GM12801 (cell line): ENCODE data around the gene RCC2.

Experiments used
- TF ChIP-seq, protein P1 (sequence below): IDR thresholded peaks from one replicate; pipeline ENCODE4 v1.5.1; 2011; ENCODE audit warnings: control low read depth; ENCODE audit not compliant: insufficient read length; ENCODE audit errors: extremely low read depth

RCC2 gene

DNA sequence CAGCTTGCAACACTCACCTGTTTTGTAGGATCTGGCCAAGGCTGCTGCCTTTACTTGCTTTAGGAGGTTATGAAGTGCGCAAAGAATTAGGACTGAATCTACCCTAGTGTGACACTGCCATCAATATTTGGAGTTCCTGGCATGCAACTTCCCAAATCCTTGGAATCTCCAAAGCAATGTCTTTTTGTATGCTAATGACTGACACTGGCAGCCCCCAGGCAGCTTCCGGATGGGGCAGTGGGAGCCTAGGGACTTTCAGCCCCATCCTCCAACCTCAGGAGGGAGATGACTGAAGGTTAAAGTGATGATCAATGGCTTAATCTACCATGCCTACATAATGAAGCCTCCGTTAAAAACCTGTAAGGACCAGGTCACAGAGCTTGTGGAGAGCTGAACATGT is 5.5 kb downstream of the RCC2 start:
- TF ChIP-seq, protein P1, sequence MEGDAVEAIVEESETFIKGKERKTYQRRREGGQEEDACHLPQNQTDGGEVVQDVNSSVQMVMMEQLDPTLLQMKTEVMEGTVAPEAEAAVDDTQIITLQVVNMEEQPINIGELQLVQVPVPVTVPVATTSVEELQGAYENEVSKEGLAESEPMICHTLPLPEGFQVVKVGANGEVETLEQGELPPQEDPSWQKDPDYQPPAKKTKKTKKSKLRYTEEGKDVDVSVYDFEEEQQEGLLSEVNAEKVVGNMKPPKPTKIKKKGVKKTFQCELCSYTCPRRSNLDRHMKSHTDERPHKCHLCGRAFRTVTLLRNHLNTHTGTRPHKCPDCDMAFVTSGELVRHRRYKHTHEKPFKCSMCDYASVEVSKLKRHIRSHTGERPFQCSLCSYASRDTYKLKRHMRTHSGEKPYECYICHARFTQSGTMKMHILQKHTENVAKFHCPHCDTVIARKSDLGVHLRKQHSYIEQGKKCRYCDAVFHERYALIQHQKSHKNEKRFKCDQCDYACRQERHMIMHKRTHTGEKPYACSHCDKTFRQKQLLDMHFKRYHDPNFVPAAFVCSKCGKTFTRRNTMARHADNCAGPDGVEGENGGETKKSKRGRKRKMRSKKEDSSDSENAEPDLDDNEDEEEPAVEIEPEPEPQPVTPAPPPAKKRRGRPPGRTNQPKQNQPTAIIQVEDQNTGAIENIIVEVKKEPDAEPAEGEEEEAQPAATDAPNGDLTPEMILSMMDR: no peak

DNA sequence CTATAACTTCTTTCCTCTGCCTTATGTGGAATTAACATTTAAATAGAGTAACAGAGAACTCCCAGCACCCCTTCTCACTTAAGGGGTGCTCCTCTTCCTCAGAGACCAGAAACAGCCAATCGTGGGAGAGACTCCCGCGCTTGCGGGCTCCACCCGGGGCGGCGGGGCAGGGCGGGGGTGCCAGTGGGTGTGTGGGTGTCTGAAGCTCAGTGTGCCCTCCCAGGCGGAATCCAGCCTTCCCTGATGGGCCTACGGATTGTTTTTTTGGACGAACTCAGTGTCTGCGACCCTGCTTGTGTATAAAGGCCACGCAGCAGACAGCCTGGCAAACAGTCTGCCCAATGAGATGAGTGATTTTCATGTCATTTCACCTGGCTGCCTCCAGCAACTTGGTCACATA is 6.2 kb downstream of the RCC2 start:
- TF ChIP-seq, protein P1: no peak

DNA sequence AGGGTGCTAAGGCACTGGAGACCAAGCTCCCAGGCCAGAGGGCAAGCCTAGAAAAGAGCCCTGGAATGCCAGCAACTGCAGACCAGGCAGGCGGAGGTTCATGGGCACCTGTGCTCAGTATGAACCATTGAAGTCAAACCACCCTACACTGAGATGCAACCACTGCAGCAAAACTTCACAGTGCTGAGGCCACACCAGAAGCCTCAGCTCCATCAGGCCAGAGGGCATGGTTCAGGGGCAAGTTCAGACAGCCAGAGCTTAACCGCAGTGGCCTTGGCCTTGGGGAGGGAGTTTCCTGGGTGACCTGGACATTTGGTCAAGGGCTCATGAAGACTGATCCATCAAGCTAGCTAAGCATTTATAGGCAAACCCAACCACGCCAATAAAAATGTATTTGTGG is 7.1 kb downstream of the RCC2 start:
- TF ChIP-seq, protein P1: no peak

DNA sequence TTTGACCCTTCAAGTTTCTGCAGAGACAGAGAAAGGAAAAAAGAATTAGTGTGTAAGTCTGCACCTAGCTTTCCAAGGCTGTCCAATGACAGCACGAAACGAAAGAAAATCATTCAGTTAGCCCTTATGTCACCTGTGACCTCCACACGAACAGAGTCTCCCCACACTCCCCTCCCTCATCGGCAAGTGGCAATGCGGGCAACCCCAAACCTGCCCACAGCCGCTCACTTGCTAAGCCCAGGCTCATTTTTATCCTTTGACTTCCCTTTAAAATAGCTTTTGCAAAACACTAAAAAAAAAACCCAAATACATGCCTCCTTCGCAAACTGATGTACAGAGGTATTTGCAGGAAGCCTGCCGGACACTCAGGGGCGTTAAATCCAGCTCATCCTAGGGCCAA is 10.3 kb downstream of the RCC2 start:
- TF ChIP-seq, protein P1: no peak

DNA sequence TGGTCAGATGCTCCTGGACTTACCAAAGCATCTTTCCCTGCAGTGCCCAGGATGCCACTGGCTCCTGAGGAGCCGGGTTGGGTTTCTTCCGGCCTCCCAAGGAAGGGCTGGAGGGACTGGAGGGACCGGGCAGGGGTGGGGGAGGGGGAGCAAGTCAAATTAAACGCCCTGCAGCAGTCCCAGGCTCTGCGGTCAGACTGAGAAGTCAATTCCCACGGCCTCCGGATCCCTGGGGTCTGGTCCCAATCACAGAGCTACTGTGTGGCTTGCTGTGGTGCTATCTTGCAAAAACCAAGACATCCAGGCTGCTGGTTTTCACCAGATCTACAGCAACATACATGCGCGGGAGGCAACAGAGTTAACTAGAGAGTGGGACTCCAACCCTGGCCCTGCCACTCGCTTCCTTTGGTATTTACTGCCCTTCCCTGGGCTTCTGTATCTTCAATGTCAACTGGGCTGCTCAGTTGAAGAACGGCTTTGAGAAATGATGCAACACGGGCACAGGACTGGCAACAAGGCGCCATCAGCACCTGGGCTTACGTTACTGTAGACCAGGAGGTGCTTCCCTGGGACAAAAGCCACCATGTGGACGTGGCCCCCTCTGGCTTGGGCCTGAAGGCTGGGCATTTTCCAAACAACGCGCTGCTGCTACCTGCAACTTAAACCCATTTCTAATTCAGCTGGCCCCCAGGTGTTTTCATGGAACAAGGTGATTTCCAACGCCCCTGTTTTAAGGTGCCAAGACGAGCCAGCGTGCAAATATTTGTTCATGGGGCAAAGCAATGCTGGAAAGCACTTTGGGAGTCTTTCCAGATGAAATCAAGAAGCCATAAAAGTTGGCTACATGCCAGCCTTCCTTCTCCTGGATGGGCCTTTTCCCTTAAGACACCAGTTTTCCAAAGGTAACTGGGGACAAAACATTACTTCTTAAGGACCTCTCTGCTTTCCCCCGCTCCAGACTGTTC is 11.5 kb downstream of the RCC2 start:
- TF ChIP-seq, protein P1: no peak

DNA sequence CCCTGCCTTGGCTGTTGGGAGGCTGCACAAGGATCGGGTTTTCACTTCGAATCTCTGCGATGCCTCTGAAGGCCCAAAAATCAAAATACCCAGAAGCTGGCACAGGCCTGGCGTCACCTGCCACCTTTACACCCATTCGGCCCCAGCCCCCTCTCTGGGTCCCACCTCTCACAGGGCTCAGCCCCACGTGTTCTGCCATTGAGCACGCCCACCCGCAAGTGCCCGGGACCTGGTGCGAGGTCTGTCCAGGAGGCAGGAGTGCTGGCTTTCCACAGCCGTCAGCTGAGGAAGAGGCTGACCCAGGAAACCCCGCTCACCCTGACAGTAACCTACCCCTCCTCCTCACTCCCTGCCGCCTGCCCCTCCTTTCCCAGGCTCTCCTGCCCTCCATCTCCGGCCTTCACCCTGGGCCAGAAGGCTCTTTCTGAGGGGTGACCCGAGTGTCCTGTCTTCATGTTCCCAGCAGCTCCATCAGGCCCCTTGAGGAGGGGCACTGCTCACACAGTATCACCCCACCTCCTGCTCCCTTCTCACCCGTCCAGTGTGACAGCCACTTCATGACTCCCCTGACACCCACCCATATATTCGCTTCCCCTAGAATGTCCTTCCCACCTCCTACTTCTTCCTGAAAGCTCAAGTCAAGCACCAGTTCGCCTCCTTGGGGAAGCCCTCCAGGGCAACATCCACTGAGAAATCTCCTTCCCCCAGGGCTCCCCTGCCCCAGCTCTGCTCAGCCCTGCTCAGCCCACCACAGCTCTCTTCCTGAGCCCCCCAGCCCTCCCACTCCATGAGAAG is 13.5 kb downstream of the RCC2 start:
- TF ChIP-seq, protein P1: no peak

DNA sequence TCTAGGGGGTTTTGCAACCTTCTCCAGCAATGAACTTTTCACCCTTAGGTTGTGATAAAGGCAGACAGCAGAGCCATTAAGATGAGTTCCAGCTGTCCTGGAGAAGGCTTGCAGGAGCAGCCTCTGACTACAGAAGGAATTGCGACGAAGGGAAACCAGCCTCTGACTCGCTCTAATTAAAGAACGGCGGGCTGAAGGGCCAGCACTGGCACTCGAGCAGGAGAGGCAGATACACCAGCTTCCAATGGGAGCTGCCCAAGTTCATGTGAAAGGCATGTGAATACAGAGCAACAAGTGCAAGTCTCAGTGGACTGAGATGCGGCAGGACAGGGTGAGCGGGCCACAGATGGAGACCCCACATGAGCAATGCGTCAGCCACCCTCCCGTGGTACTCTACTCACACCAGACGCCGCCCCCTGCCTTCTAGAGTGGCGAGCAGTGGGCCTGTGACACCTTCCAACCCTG is 15.7 kb downstream of the RCC2 start:
- TF ChIP-seq, protein P1: no peak
